ENCODE measurements around the gene KDM3B. TPM values are rescaled to one million over a fixed set of nuclear protein-coding genes. Genes with fewer than 3 reads are reported as not detected.

KDM3B gene
- total RNA-seq, 1 donor from 2014 or later: 42.4 TPM

DNA sequence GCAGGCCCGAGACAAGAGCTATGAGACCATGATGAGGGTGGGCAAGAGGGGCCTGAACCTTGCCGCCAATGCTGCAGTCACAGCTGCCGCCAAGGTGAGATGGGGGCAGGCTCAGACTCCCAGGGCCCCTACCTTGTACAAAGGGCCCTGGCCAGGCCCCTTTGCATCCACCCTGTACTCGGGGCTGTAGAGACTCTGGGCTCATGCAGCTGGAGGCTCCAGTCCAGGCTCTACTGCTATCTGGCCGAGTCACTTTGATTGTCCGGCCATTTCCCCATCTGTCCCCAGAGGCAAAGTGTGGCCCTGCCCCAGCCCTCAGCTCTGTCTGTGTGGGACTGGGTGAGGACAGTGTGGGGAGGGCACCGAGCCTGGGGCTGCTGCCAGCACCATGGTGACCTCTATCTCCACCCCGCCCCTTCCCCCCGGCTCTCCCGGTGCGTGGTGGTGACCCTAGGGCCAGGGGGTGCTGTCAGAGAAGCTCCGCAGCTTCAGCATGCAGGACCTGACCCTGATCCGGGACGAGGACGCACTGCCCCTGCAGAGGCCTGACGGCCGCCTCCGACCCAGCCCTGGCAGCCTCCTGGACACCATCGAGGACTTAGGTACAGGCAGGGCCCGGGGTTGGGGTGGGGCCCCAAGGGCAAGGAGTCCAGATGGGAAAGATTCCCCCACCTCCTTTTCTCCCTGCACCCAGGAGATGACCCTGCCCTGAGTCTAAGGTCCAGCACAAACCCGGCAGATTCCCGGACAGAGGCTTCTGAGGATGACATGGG lies 92.5 kb downstream of the KDM3B start:
- DNase-seq (ENCODE audit: low read depth) (no peak), FAIRE-seq (no peak)
- TF ChIP-seq CTCF (IDR thresholded peaks at IDR 0.05; ENCODE audit: insufficient read depth, low read length, severe bottlenecking): no peak
- Histone ChIP-seq H3K27me3 (ENCODE audit: control insufficient read depth, insufficient read depth, low read length) (no peaks in the 10 kb centered on the region), H3K36me3 (ENCODE audit: control insufficient read depth, insufficient read depth, low read length) (no peaks in the 10 kb centered on the region), H3K4me3 (ENCODE audit: low read depth, low read length) (no peak overlapping the region)

GRCh38 chr5:138445547-138446271 lies 93.2 kb downstream of the KDM3B start:
- Histone ChIP-seq H3K4me3 (ENCODE audit: low read depth, low read length) (no peak overlapping the region), H3K27me3 (ENCODE audit: control insufficient read depth, insufficient read depth, low read length) (no peaks in the 10 kb centered on the region), H3K36me3 (ENCODE audit: control insufficient read depth, insufficient read depth, low read length) (no peaks in the 10 kb centered on the region)
- TF ChIP-seq CTCF (IDR thresholded peaks at IDR 0.05; ENCODE audit: insufficient read depth, low read length, severe bottlenecking): no peak
- FAIRE-seq (no peak), DNase-seq (ENCODE audit: low read depth) (no peak)

- DNase-seq (ENCODE audit: low read depth) (no peak), FAIRE-seq (no peak)
- Histone ChIP-seq H3K4me3 (ENCODE audit: low read depth, low read length) (no peak overlapping the region), H3K36me3 (ENCODE audit: control insufficient read depth, insufficient read depth, low read length) (no peaks in the 10 kb centered on the region), H3K27me3 (ENCODE audit: control insufficient read depth, insufficient read depth, low read length) (no peaks in the 10 kb centered on the region)
- no peak for TF ChIP-seq CTCF (IDR thresholded peaks at IDR 0.05; ENCODE audit: insufficient read depth, low read length, severe bottlenecking)
Measured at GRCh38 chr5:138448070-138448469, 95.6 kb downstream of the KDM3B start.

DNA sequence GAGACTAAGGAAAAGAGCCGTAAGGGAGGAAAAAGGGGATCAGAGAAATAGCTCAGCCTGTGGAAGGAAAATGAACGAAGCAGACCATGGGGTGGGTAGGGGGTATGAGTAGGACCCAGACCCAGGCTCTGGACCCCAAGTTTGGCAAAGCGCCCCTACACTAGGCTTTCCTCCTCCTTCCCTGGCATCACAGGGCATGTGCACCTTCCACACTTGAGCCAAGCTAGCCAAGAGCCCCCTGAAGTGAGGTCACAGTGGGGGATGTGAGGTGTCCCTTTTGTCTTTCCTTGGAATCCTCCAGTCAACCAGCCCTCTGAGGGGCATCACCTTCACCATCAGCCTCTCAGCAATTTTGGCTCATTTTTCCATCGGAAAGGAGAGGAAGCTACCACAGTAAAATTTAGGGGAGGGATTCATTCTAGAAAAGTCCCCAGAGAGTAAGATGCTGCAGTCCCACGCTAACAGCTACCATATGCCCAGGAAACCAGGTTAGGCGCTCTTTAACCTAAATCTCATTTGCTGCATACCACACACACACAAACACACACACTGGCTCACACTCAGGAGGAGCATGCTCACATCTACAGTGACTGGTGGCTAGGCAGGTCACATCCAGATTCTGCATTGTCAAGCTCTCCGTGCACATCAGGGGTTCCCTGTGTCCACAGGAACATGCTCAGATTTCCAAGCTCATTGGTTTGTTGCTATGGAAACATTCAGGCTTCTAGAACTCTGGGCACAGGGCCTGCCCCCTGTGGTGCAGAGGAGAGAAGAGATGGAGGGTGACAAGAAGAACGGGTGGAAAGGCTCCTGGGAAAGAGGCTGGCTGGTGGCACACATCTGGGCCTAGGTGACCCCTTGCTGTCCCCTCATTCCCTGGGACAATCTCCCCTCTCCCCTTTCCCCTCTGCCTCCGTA lies 96.3 kb downstream of the KDM3B start:
- no peak for DNase-seq (ENCODE audit: low read depth)
- Histone ChIP-seq H3K27me3 (ENCODE audit: control insufficient read depth, insufficient read depth, low read length) (no peaks in the 10 kb centered on the region), H3K36me3 (ENCODE audit: control insufficient read depth, insufficient read depth, low read length) (no peaks in the 10 kb centered on the region), H3K4me3 (ENCODE audit: low read depth, low read length) (no peak overlapping the region)
- no peak for TF ChIP-seq CTCF (IDR thresholded peaks at IDR 0.05; ENCODE audit: insufficient read depth, low read length, severe bottlenecking)
- FAIRE-seq: peak; percentile 13

DNA sequence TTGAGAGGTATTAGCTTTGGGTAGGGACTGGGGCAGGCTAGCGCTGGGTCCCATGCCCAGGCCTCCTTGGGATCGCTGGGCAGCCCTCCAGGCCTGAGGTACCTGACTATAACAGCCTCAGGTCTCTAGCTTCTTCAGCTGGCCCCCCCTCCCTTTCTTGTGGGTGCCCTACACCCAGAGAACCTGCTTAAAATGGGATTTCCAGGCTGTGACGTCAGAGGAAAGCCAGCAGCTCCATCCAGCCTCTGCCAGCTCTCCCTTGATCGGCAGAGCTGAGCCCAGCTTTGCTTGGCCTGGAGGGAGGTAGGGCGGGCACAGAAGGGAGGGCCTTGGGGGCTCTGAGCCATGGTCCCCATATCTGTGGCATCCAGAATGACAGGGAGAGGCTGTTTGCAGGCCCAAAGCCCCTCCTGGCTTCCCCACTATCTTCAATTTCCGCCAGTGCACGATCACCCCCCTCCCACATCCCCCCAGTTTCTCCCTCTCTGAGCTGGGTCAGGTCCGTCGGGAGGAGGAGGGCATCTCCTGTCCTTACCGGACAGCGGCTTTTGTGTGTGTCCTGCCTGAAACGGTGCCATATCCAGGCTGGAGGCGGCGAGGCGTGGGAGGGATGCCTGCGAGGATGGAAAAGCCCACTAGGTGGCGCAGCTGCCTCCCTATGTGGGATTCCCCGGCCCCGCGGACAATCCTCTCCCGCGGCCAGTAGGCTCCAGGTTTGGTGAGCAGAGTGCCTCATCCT lies 97.2 kb downstream of the KDM3B start:
- DNase-seq (ENCODE audit: low read depth) (peak; percentile 56), FAIRE-seq (no peak)
- H3K27me3 ChIP-seq (ENCODE audit: control insufficient read depth, insufficient read depth, low read length): no peaks in the 10 kb centered on the region
- H3K4me3 ChIP-seq (ENCODE audit: low read depth, low read length): no peak overlapping the region
- H3K36me3 ChIP-seq (ENCODE audit: control insufficient read depth, insufficient read depth, low read length): no peaks in the 10 kb centered on the region
- peak; percentile 95 for TF ChIP-seq CTCF (IDR thresholded peaks at IDR 0.05; ENCODE audit: insufficient read depth, low read length, severe bottlenecking)

All from bronchial epithelial cell (primary cell).